ENCODE measurements around the gene JADE2.
A peak's percentile ranks its signal among the peaks of the same experiment; 100 is the strongest.
"Not testable (repeated sequence)": the region's sequence is repeated elsewhere in the genome, so short reads cannot be mapped to it uniquely, and the experiment has no call there.

JADE2 gene

GRCh38 chr5:134552716-134553115 lies 27.2 kb downstream of the JADE2 start:
- not testable (repeated sequence) for DNase-seq

- no peak for DNase-seq
Measured at GRCh38 chr5:134553821-134554267, 28.4 kb downstream of the JADE2 start.

GRCh38 chr5:134554319-134555222 lies 29.1 kb downstream of the JADE2 start:
- DNase-seq, result peak; percentile 66

GRCh38 chr5:134555223-134555889 lies 29.9 kb downstream of the JADE2 start:
- peak; percentile 18 for DNase-seq

GRCh38 chr5:134555890-134556311 lies 30.4 kb downstream of the JADE2 start:
- peak; percentile 88 for DNase-seq

GRCh38 chr5:134556588-134556987 lies 31.1 kb downstream of the JADE2 start:
- not testable (repeated sequence) for DNase-seq

- DNase-seq, result no peak
Measured at GRCh38 chr5:134556994-134557393, 31.5 kb downstream of the JADE2 start.

GRCh38 chr5:134559672-134560071 lies 34.2 kb downstream of the JADE2 start:
- DNase-seq, result no peak

GRCh38 chr5:134560698-134561097 lies 35.2 kb downstream of the JADE2 start:
- no peak for DNase-seq

- DNase-seq, result no peak
Measured at GRCh38 chr5:134561871-134562296, 36.4 kb downstream of the JADE2 start.

GRCh38 chr5:134563221-134563620 lies 37.8 kb downstream of the JADE2 start:
- DNase-seq, result no peak

- DNase-seq, result no peak
Measured at GRCh38 chr5:134563962-134564361, 38.5 kb downstream of the JADE2 start.

GRCh38 chr5:134564396-134564795 lies 38.9 kb downstream of the JADE2 start:
- DNase-seq, result no peak

GRCh38 chr5:134565791-134566740 lies 40.6 kb downstream of the JADE2 start:
- no peak for DNase-seq

- no peak for DNase-seq
Measured at GRCh38 chr5:134566741-134567221, 41.3 kb downstream of the JADE2 start.

GRCh38 chr5:134567641-134568336 lies 42.3 kb downstream of the JADE2 start:
- DNase-seq, result no peak

GRCh38 chr5:134568337-134568700 lies 42.8 kb downstream of the JADE2 start:
- no peak for DNase-seq

GRCh38 chr5:134568761-134569695 lies 43.6 kb downstream of the JADE2 start:
- DNase-seq, result no peak

- DNase-seq, result no peak
Measured at GRCh38 chr5:134569758-134570364, 44.4 kb downstream of the JADE2 start.

- DNase-seq, result no peak
Measured at GRCh38 chr5:134570365-134570758, 44.9 kb downstream of the JADE2 start.
